Activated naive CD4-positive, alpha-beta T cell treated with anti-CD3 and anti-CD28 coated beads for 36 hours (primary cell): ENCODE results near the gene HOXD10. TPM values are rescaled to one million over a fixed set of nuclear protein-coding genes. Genes with fewer than 3 reads are reported as not detected.

ENCODE experiments used
- CTCF ChIA-PET: fragments of 350-600 bp; sonication (Branson Sonifier 250); formaldehyde crosslinking; loops from one replicate; lab custom pipeline; 2021; ENCODE audit warnings: antibody characterized with exemption; lab: Charles Lee
- DNase-seq: peaks from one replicate; pipeline ENCODE4 v3.0.0-alpha.2; 2020
- H3K27ac Mint-ChIP-seq: one replicate; pipeline ENCODE4 v1.8.0; 2021; ENCODE audit warnings: mild to moderate bottlenecking, mixed read lengths
- H3K27me3 Mint-ChIP-seq: one replicate; pipeline ENCODE4 v1.8.0; 2021; ENCODE audit warnings: low read depth, mixed read lengths
- H3K36me3 Mint-ChIP-seq: one replicate; pipeline ENCODE4 v1.8.0; 2021; ENCODE audit warnings: low read depth, mixed read lengths
- H3K4me1 Mint-ChIP-seq: one replicate; pipeline ENCODE4 v1.8.0; 2021; ENCODE audit warnings: low read depth, mixed read lengths
- H3K4me3 Mint-ChIP-seq: one replicate; pipeline ENCODE4 v1.8.0; 2021; ENCODE audit warnings: mild to moderate bottlenecking, moderate library complexity, mixed read lengths
- H3K9me3 Mint-ChIP-seq: one replicate; pipeline ENCODE4 v1.8.0; 2021; ENCODE audit warnings: mixed read lengths
- intact Hi-C: fragments of 100-400 bp; cut with micrococcal nuclease; formaldehyde crosslinking; loops from one replicate; pipeline ENCODE4 v1.15.1; 2023
- total RNA-seq, 2 experiments: library from RNA; stranded (reverse); gene quantifications; one replicate each; pipeline ENCODE4 v1.2.3, GENCODE V29; 2021

HOXD10 gene
- total RNA-seq, 2 experiments from 2014 or later: not detected

DNA sequence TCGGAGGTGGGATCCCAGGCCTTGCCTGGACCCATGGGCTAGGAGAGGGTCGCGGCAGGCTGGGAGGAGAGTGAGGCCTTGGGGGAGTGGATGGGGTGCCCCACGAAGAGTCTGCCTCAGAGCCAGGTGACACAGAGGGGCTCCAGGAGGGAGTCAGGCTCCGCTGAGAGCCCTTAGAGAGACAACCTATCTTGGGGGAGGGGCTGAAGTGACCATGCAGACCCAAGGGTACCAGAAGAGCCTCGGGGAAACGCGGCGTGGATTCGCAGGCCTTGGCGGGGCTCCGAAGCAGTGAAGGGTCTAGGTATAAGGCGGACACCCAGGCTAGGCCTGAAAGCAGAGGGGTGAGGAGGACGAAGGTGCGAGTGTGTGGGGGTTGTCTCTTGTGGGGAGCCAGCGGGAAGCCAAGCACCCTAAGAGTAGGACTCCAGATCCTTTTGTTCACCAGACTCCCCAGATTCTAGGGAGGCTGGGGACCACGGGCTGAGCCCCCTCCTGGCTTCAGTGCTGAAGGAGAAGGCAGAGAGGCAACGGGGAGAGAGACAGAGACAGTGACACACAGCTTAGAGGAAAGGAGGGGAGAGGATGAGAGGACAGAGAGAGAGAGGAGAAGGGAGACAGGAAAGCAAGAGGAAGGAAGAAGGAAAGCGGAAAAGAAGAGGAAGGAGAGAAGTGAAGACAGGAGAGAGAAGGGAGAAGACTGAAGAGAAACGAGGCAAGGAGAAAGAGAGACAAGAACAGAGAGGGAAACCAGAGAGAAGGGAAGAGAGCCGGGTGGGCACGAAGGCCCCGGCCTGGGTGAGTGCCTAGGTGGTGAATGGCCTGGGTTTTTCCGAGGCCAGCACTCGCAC, 10.6 kb upstream of the HOXD10 start:
- Mint-ChIP-seq H3K9me3 (peaks cover 1% of the 10 kb centered on the region), H3K4me1 (peaks cover 36% of the 10 kb centered on the region), H3K27me3 (peaks cover 80% of the 10 kb centered on the region), H3K27ac (no peak overlapping the region), H3K36me3 (peaks cover 3% of the 10 kb centered on the region), H3K4me3 (peak overlapping the region; percentile 30)
- CTCF ChIA-PET: interaction anchor here (1.6 kb wide), 1 partner anchor 8 kb away, joined by 4 read pairs; no protein-coding TSS in a partner anchor
- intact Hi-C loops: loop anchor here (2.0 kb wide), 1 partner anchor 15 kb away; no protein-coding TSS in a partner anchor
- DNase-seq: no peak

DNA sequence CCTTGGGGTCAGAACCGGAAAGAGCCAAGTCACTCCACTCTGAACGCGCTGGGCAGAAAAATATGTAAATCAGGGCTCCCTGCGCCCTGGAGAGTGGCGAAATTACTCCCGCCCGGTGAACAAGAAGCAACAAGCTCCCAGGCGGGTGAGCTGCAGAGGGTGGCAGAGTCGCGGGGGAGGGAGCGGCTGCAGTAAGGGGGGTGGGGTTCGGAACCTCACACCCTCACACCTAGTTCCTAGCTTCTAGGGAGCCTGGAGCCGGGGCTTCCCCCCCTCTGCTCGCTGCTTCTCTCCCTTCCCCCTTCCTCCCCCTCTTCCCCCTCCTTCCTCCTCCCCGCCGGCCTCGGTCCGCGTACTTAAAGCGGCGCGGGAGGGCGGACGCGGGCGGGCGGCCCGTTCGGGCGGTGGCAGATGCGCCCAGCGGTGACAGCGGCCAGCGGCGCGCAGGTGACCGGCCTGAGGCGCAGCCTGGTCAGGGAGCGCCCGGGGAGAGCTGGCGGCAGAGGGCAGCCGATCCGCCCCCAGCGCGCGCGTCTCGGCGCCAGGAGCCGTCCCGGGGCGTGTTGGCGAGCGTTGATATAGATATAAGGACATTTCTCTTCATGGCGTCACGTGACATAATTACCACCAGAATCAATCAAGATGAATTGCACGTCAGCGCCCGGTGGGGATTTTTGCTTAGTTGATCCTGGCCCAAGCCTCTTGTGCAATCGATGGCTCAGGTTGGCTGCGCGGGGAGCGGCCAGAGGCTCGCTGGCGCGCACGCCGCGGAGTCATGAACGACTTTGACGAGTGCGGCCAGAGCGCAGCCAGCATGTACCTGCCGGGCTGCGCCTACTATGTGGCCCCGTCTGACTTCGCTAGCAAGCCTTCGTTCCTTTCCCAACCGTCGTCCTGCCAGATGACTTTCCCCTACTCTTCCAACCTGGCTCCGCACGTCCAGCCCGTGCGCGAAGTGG, 9.7 kb upstream of the HOXD10 start, which contains the start of gene HOXD11:
HOXD11 (plus strand) TSS at position 700 of the 959 bp plus-strand sequence; CDS start at position 776, 76 bp downstream.
- H3K36me3 Mint-ChIP-seq: peaks cover 3% of the 10 kb centered on the region
- peaks cover 36% of the 10 kb centered on the region for H3K4me1 Mint-ChIP-seq
- H3K27ac Mint-ChIP-seq: no peak within 1 kb of the TSS
- H3K27me3 Mint-ChIP-seq: peaks cover 81% of the 10 kb centered on the region
- H3K4me3 Mint-ChIP-seq: peak within 1 kb of the TSS; percentile 42
- CTCF ChIA-PET: interaction anchor here (1.6 kb wide), 1 partner anchor 9 kb away, joined by 4 read pairs; no protein-coding TSS in a partner anchor
- peaks cover 1% of the 10 kb centered on the region for H3K9me3 Mint-ChIP-seq
- intact Hi-C loops: loop anchor here (2.0 kb wide), 1 partner anchor 14 kb away; no protein-coding TSS in a partner anchor
- DNase-seq: peak; percentile 30

DNA sequence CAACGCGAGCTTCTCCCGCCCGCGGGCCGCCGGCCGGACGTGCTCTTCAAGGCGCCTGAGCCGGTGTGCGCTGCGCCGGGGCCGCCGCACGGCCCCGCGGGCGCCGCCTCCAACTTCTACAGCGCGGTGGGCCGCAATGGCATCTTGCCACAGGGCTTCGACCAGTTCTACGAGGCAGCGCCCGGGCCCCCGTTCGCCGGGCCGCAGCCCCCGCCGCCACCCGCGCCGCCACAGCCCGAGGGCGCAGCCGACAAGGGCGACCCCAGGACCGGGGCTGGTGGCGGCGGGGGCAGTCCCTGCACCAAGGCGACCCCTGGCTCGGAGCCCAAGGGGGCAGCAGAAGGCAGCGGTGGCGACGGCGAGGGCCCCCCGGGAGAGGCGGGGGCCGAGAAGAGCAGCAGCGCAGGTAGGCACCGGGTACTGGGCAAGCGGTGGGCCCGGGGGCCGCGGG, 8.8 kb upstream of the HOXD10 start:
- peaks cover 82% of the 10 kb centered on the region for H3K27me3 Mint-ChIP-seq
- H3K4me3 Mint-ChIP-seq: no peak overlapping the region
- intact Hi-C loops: loop anchor here (2.0 kb wide), 1 partner anchor 13 kb away; no protein-coding TSS in a partner anchor
- H3K4me1 Mint-ChIP-seq: peaks cover 36% of the 10 kb centered on the region
- CTCF ChIA-PET: interaction anchor here (1.6 kb wide), 1 partner anchor 10 kb away, joined by 4 read pairs; no protein-coding TSS in a partner anchor
- DNase-seq: no peak
- peaks cover 3% of the 10 kb centered on the region for H3K36me3 Mint-ChIP-seq
- no peak overlapping the region for H3K27ac Mint-ChIP-seq
- peaks cover 1% of the 10 kb centered on the region for H3K9me3 Mint-ChIP-seq

GRCh38 chr2:176109192-176109901, 7.2 kb upstream of the HOXD10 start:
- peaks cover 5% of the 10 kb centered on the region for H3K36me3 Mint-ChIP-seq
- CTCF ChIA-PET: interaction anchor here (1.3 to 2.4 kb wide), 4 partner anchors 12 to 346 kb away, joined by 3 to 9 read pairs (median 6); no protein-coding TSS in a partner anchor
- peaks cover 85% of the 10 kb centered on the region for H3K27me3 Mint-ChIP-seq
- intact Hi-C loops: no loop called here
- H3K4me3 Mint-ChIP-seq: no peak overlapping the region
- peak overlapping the region; percentile 46 for H3K27ac Mint-ChIP-seq
- no peak for DNase-seq
- peaks cover 1% of the 10 kb centered on the region for H3K9me3 Mint-ChIP-seq
- H3K4me1 Mint-ChIP-seq: peaks cover 29% of the 10 kb centered on the region

- Mint-ChIP-seq H3K27ac (no peak overlapping the region), H3K9me3 (peaks cover 1% of the 10 kb centered on the region), H3K4me3 (no peak overlapping the region), H3K27me3 (peaks cover 85% of the 10 kb centered on the region), H3K4me1 (peaks cover 24% of the 10 kb centered on the region), H3K36me3 (peaks cover 6% of the 10 kb centered on the region)
- intact Hi-C loops: loop anchor here (2.0 to 5.0 kb wide), 3 partner anchors 15 to 33 kb away; partner anchors contain the start of gene HOXD8
- CTCF ChIA-PET: interaction anchor here (0.7 to 2.4 kb wide), 7 partner anchors 13 to 746 kb away, joined by 3 to 9 read pairs (median 5); no protein-coding TSS in a partner anchor
- DNase-seq: no peak
Observed at GRCh38 chr2:176109946-176110345, 6.6 kb upstream of the HOXD10 start.

GRCh38 chr2:176110415-176111308, 5.9 kb upstream of the HOXD10 start:
- CTCF ChIA-PET: interaction anchor here (0.7 to 2.4 kb wide), 10 partner anchors 13 to 747 kb away, joined by 3 to 9 read pairs (median 4); no protein-coding TSS in a partner anchor
- no peak overlapping the region for H3K4me3 Mint-ChIP-seq
- DNase-seq: no peak
- H3K36me3 Mint-ChIP-seq: peaks cover 6% of the 10 kb centered on the region
- intact Hi-C loops: loop anchor here (2.0 to 5.0 kb wide), 3 partner anchors 16 to 33 kb away; partner anchors contain the start of gene HOXD8
- H3K9me3 Mint-ChIP-seq: peaks cover 1% of the 10 kb centered on the region
- no peak overlapping the region for H3K27ac Mint-ChIP-seq
- peaks cover 82% of the 10 kb centered on the region for H3K27me3 Mint-ChIP-seq
- peaks cover 21% of the 10 kb centered on the region for H3K4me1 Mint-ChIP-seq

DNA sequence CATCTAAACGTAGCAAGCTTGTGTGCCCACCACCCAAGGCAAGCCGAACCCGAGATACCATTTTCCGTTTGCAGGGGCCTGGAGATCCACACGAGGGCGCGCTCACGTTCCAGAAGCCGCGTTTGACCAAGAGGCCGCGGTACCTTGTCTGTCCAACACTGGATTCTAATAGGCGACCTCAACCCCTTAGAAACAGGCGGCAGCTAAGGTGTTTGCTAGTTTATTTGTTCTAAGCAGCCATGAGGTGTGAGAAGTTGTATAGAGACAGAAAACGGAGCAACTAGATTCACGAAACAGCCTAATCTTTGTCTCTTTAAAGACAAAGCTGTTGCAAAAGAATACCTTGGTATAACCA, 5.3 kb upstream of the HOXD10 start:
- peaks cover 80% of the 10 kb centered on the region for H3K27me3 Mint-ChIP-seq
- no peak for DNase-seq
- H3K36me3 Mint-ChIP-seq: peaks cover 6% of the 10 kb centered on the region
- peaks cover 1% of the 10 kb centered on the region for H3K9me3 Mint-ChIP-seq
- intact Hi-C loops: loop anchor here (2.0 to 5.0 kb wide), 3 partner anchors 16 to 34 kb away; partner anchors contain the start of gene HOXD8
- CTCF ChIA-PET: interaction anchor here (0.8 to 2.4 kb wide), 6 partner anchors 14 to 344 kb away, joined by 3 to 9 read pairs (median 6); no protein-coding TSS in a partner anchor
- no peak overlapping the region for H3K4me3 Mint-ChIP-seq
- H3K27ac Mint-ChIP-seq: no peak overlapping the region
- peaks cover 15% of the 10 kb centered on the region for H3K4me1 Mint-ChIP-seq

DNA sequence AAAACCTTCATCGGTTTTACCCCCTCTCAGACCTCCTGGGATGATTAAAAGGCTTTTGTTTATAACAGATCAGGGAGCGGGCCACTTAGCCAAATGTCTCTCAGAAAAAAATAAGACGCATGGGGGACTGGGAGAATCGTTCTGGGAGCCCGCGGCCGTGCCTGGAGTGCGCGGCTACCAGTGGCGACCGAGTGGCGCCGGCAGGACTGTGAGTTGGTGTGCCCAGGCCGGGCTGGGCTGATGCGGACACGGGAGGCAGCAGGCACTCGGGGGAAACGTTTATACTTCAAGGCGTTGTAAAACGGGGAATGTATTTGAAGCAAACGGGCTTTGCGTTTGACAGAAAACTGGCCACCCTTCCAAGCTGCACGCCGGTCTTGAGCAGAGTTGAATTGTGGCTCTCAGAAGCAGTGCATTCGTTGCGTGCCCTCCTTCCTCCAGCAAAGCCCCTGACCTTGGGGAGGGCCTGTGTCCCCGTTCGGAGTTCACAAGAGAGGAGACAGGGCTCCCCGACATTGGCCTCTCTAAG, 4.7 kb upstream of the HOXD10 start:
- Mint-ChIP-seq H3K4me1 (peaks cover 13% of the 10 kb centered on the region), H3K9me3 (peaks cover 2% of the 10 kb centered on the region), H3K36me3 (peaks cover 6% of the 10 kb centered on the region), H3K4me3 (no peak overlapping the region), H3K27ac (no peak overlapping the region), H3K27me3 (peaks cover 84% of the 10 kb centered on the region)
- CTCF ChIA-PET: interaction anchor here (0.9 to 2.4 kb wide), 2 partner anchors 15 to 38 kb away, joined by 3 to 9 read pairs; no protein-coding TSS in a partner anchor
- no peak for DNase-seq
- intact Hi-C loops: loop anchor here (2.0 to 5.0 kb wide), 3 partner anchors 17 to 35 kb away; partner anchors contain the start of gene HOXD8

DNA sequence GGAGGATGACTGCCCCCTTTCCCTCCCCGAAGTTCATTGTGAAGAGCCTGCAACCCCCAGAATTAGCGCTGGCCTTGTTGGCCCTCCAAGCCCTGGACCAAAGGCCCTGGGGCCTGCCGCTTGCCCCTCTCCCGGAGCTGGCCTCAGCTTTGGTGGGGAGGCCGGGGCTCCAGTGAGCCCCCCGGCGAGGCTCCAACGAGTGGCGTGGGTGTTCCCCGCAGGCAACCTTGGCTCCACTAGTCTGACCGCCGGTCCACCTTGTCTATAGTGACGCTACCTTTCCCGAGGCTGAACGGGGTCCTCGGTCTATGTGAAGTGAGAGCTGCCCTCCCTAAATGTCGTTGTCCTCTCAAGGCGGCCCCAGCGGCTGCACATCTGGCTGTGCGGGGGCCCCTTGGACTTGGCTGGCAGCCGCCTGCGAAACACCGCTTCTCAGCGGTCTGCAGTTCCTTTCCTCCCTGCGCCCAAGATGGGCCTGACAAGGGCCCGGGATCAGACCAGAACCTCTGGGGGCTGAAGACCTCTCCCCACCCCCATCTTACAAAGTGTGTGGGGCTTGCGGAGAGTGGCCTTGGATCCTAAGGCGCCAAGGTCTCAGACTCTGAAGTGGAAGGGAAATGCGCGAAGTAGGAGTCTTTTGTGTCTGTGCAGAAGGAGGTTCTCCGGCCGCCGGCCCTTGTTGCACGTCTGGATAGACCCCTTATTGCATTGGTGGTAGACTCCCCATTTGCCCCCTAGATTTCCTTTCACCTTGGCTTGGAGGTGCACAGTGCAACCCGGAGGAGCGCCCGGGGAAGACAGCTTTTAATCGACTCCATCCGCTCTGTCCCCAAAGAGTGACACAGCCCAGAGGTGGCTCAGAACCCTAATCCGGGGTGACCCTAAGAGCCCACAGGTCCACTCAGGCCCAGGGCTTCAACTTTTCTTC, 3.9 kb upstream of the HOXD10 start:
- peaks cover 3% of the 10 kb centered on the region for H3K9me3 Mint-ChIP-seq
- CTCF ChIA-PET: no interaction called here
- peaks cover 6% of the 10 kb centered on the region for H3K36me3 Mint-ChIP-seq
- intact Hi-C loops: loop anchor here (5.0 kb wide), 1 partner anchor 35 kb away; no protein-coding TSS in a partner anchor
- H3K27ac Mint-ChIP-seq: no peak overlapping the region
- peaks cover 86% of the 10 kb centered on the region for H3K27me3 Mint-ChIP-seq
- no peak for DNase-seq
- H3K4me1 Mint-ChIP-seq: peaks cover 10% of the 10 kb centered on the region
- H3K4me3 Mint-ChIP-seq: no peak overlapping the region
